GM19099 (cell line): Measurements from ENCODE around the gene SERPINB12.

Experiments used
- POLR2A ChIP-seq: IDR thresholded peaks from 3 replicates; pipeline ENCODE4 v1.6.1; 2011; ENCODE audit warnings: low read depth; ENCODE audit not compliant: insufficient read length; ENCODE audit errors: extremely low read depth

SERPINB12 gene

GRCh38 chr18:63570721-63571120 lies 28.6 kb downstream of the SERPINB12 start:
- no peak for TF ChIP-seq POLR2A

- TF ChIP-seq POLR2A: no peak
Measured at GRCh38 chr18:63575681-63576080, 33.5 kb downstream of the SERPINB12 start.

- no peak for TF ChIP-seq POLR2A
Measured at GRCh38 chr18:63578357-63578958, 36.3 kb downstream of the SERPINB12 start.

- no peak for TF ChIP-seq POLR2A
Measured at GRCh38 chr18:63579616-63580015, 37.4 kb downstream of the SERPINB12 start.

- TF ChIP-seq POLR2A: no peak
Measured at GRCh38 chr18:63585988-63586387, 43.8 kb downstream of the SERPINB12 start.

- no peak for TF ChIP-seq POLR2A
Measured at GRCh38 chr18:63586431-63586830, 44.3 kb downstream of the SERPINB12 start.

- TF ChIP-seq POLR2A: no peak
Measured at GRCh38 chr18:63586966-63587365, 44.8 kb downstream of the SERPINB12 start, which contains the start of gene SERPINB13. Gene SERPINB13, plus strand, starts transcription at chr18:63587343. Its CDS starts 1,325 bp downstream, at chr18:63588668.

GRCh38 chr18:63588909-63589308 lies 46.7 kb downstream of the SERPINB12 start:
- TF ChIP-seq POLR2A: no peak

GRCh38 chr18:63590373-63590772 lies 48.2 kb downstream of the SERPINB12 start:
- no peak for TF ChIP-seq POLR2A

- no peak for TF ChIP-seq POLR2A
Measured at GRCh38 chr18:63590966-63591695, 49.0 kb downstream of the SERPINB12 start.

GRCh38 chr18:63591725-63592124 lies 49.6 kb downstream of the SERPINB12 start:
- no peak for TF ChIP-seq POLR2A

- TF ChIP-seq POLR2A: no peak
Measured at GRCh38 chr18:63592471-63592870, 50.3 kb downstream of the SERPINB12 start.

GRCh38 chr18:63596964-63597363 lies 54.8 kb downstream of the SERPINB12 start:
- no peak for TF ChIP-seq POLR2A

GRCh38 chr18:63603355-63603754 lies 61.2 kb downstream of the SERPINB12 start:
- no peak for TF ChIP-seq POLR2A

GRCh38 chr18:63603772-63604171 lies 61.6 kb downstream of the SERPINB12 start:
- no peak for TF ChIP-seq POLR2A
